ENCODE measurements around the gene ETFA.
A peak's percentile ranks its signal among the peaks of the same experiment; 100 is the strongest.

ETFA gene

GRCh38 chr15:76311100-76311953 lies at the start of gene ETFA:
Gene ETFA, minus strand, starts transcription at chr15:76311469. Its CDS starts 81 bp downstream, at chr15:76311388.
- peak; percentile 100 for DNase-seq

GRCh38 chr15:76360416-76360815 lies 49.1 kb upstream of the ETFA start:
- no peak for DNase-seq

- DNase-seq = no peak
These were observed 47.9 kb upstream of the ETFA start for GRCh38 chr15:76359152-76359551.

GRCh38 chr15:76358453-76358852 lies 47.2 kb upstream of the ETFA start:
- no peak for DNase-seq

GRCh38 chr15:76354823-76355440 lies 43.7 kb upstream of the ETFA start:
- DNase-seq = no peak

GRCh38 chr15:76353903-76354302 lies 42.6 kb upstream of the ETFA start:
- no peak for DNase-seq

GRCh38 chr15:76353023-76353577 lies 41.8 kb upstream of the ETFA start:
- DNase-seq = no peak

GRCh38 chr15:76349301-76350070 lies 38.2 kb upstream of the ETFA start:
- no peak for DNase-seq

- no peak for DNase-seq
These were observed 36.3 kb upstream of the ETFA start for GRCh38 chr15:76347482-76348055.

GRCh38 chr15:76346669-76347481 lies 35.6 kb upstream of the ETFA start:
- DNase-seq = no peak

- DNase-seq = no peak
These were observed 34.8 kb upstream of the ETFA start for GRCh38 chr15:76345880-76346668.

GRCh38 chr15:76345583-76345879 lies 34.3 kb upstream of the ETFA start:
- DNase-seq = no peak

GRCh38 chr15:76344893-76345582 lies 33.8 kb upstream of the ETFA start:
- DNase-seq = no peak

- no peak for DNase-seq
These were observed 32.2 kb upstream of the ETFA start for GRCh38 chr15:76343313-76343996.

- DNase-seq = no peak
These were observed 31.3 kb upstream of the ETFA start for GRCh38 chr15:76342382-76343201.

- no peak for DNase-seq
These were observed 30.8 kb upstream of the ETFA start for GRCh38 chr15:76342058-76342381.

- DNase-seq = peak; percentile 100
These were observed 30.2 kb upstream of the ETFA start for GRCh38 chr15:76341366-76342057.

- DNase-seq = no peak
These were observed 29.6 kb upstream of the ETFA start for GRCh38 chr15:76340803-76341365.
